ENCODE data around the gene XIAP. TPM values are rescaled to one million over a fixed set of nuclear protein-coding genes. Genes with fewer than 3 reads are reported as not detected.

XIAP gene
- total RNA-seq, 4 donors from 2014 or later = 15.1 to 60.3 (median 41.2) TPM

GRCh38 chrX:123906557-123907316, 46.9 kb downstream of the XIAP start:
- Histone ChIP-seq H3K27me3 (no peaks in the 10 kb centered on the region), H3K9me3 (no peaks in the 10 kb centered on the region), H3K36me3 (no peaks in the 10 kb centered on the region), H3K27ac (peak overlapping the region; percentile 46 to 69 (median 57)), H3K4me1 (peaks cover 0 to 23% (median 5%) of the 10 kb centered on the region in 4 donors), H3K4me3 (no peak overlapping the region)
- in situ Hi-C loops (cut with MboI; ENCODE audit: low pct_ligation_motif_present in 1 of 4, low pct_unique_long_range_greater_than_20kb in 1 of 4, low sequenced_read_pairs in 3 of 4) (no loop called here), intact Hi-C loops (cut with DNase I; ENCODE audit: low total_unique reads) (no loop called here)
- DNase-seq = peak; percentile 38
- WGBS, 2 donors (ENCODE audit: low coverage in 1 of 2) = 44 to 50% methylated on average over 2 to 8 of the region's 8 CpGs
- no peak for TF ChIP-seq EP300 (IDR thresholded peaks at IDR 0.05; ENCODE audit: low read depth)
- TF ChIP-seq POLR2AphosphoS5 (IDR thresholded peaks at IDR 0.05) = peak in 2 of 3 donors; percentile 23 to 65
- no peak for TF ChIP-seq POLR2A (IDR thresholded peaks at IDR 0.05)
- TF ChIP-seq CTCF (IDR thresholded peaks at IDR 0.05) = no peak

GRCh38 chrX:123909523-123909922, 49.7 kb downstream of the XIAP start:
- TF ChIP-seq EP300 (IDR thresholded peaks at IDR 0.05; ENCODE audit: low read depth) (no peak), POLR2AphosphoS5 (IDR thresholded peaks at IDR 0.05) (no peak), CTCF (IDR thresholded peaks at IDR 0.05) (no peak), POLR2A (IDR thresholded peaks at IDR 0.05) (no peak)
- Histone ChIP-seq H3K4me3 (no peak overlapping the region), H3K27me3 (no peaks in the 10 kb centered on the region), H3K9me3 (no peaks in the 10 kb centered on the region), H3K27ac (no peak overlapping the region), H3K4me1 (peaks cover 0 to 15% (median 5%) of the 10 kb centered on the region in 4 donors), H3K36me3 (no peaks in the 10 kb centered on the region)
- intact Hi-C loops (cut with DNase I; ENCODE audit: low total_unique reads) = no loop called here
- in situ Hi-C loops (cut with MboI; ENCODE audit: low pct_ligation_motif_present in 1 of 4, low pct_unique_long_range_greater_than_20kb in 1 of 4, low sequenced_read_pairs in 3 of 4) = no loop called here
- WGBS, 2 donors (ENCODE audit: low coverage in 1 of 2) = 85% methylated on average over 4 of the region's 4 CpGs
- DNase-seq = no peak

GRCh38 chrX:123917069-123917468, 57.2 kb downstream of the XIAP start:
- no peak for DNase-seq
- in situ Hi-C loops (cut with MboI; ENCODE audit: low pct_ligation_motif_present in 1 of 4, low pct_unique_long_range_greater_than_20kb in 1 of 4, low sequenced_read_pairs in 3 of 4) = no loop called here

More at GRCh38 chrX:123917069-123917468, 57.2 kb downstream of the XIAP start:
- no peaks in the 10 kb centered on the region for H3K27me3 ChIP-seq
- H3K9me3 ChIP-seq = no peaks in the 10 kb centered on the region
- H3K4me1 ChIP-seq = no peaks in the 10 kb centered on the region
- H3K4me3 ChIP-seq = no peak overlapping the region
- no peak overlapping the region for H3K27ac ChIP-seq
- TF ChIP-seq POLR2A (IDR thresholded peaks at IDR 0.05) (no peak), EP300 (IDR thresholded peaks at IDR 0.05; ENCODE audit: low read depth) (no peak), CTCF (IDR thresholded peaks at IDR 0.05) (no peak), POLR2AphosphoS5 (IDR thresholded peaks at IDR 0.05) (no peak)
- intact Hi-C loops (cut with DNase I; ENCODE audit: low total_unique reads) = no loop called here
- H3K36me3 ChIP-seq = no peaks in the 10 kb centered on the region

All from transverse colon (tissue), 4 donors.